ENCODE measurements around the gene RHOBTB3.

DNA sequence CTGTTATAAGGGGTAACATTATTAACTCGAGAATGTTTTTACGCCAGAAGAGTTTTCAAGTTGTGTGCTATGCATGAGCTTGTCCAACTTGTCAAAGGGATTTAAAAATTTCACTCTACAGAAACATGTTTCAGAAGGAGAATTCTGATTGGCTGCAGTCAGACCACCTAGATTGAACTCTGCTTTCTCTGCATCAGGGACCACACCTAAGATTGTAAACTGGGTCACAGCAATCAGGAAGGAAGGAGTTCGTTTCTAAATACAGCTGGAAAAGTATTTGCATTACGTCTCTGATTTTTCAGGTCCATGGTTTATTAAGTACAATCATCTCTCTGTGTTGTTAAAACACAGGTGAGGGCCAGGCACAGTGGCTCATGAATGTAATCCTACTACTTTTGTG is 85.6 kb downstream of the RHOBTB3 start:
- TF ChIP-seq EP300 (IDR thresholded peaks at IDR 0.05): no peak
- TF ChIP-seq, protein P1, sequence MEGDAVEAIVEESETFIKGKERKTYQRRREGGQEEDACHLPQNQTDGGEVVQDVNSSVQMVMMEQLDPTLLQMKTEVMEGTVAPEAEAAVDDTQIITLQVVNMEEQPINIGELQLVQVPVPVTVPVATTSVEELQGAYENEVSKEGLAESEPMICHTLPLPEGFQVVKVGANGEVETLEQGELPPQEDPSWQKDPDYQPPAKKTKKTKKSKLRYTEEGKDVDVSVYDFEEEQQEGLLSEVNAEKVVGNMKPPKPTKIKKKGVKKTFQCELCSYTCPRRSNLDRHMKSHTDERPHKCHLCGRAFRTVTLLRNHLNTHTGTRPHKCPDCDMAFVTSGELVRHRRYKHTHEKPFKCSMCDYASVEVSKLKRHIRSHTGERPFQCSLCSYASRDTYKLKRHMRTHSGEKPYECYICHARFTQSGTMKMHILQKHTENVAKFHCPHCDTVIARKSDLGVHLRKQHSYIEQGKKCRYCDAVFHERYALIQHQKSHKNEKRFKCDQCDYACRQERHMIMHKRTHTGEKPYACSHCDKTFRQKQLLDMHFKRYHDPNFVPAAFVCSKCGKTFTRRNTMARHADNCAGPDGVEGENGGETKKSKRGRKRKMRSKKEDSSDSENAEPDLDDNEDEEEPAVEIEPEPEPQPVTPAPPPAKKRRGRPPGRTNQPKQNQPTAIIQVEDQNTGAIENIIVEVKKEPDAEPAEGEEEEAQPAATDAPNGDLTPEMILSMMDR (IDR thresholded peaks at IDR 0.05): no peak
